ENCODE measurements around the gene EMC7. TPM values are rescaled to one million over a fixed set of nuclear protein-coding genes. Genes with fewer than 3 reads are reported as not detected.

EMC7 gene
- total RNA-seq, 1 donor from 2014 or later, result 84.9 TPM

DNA sequence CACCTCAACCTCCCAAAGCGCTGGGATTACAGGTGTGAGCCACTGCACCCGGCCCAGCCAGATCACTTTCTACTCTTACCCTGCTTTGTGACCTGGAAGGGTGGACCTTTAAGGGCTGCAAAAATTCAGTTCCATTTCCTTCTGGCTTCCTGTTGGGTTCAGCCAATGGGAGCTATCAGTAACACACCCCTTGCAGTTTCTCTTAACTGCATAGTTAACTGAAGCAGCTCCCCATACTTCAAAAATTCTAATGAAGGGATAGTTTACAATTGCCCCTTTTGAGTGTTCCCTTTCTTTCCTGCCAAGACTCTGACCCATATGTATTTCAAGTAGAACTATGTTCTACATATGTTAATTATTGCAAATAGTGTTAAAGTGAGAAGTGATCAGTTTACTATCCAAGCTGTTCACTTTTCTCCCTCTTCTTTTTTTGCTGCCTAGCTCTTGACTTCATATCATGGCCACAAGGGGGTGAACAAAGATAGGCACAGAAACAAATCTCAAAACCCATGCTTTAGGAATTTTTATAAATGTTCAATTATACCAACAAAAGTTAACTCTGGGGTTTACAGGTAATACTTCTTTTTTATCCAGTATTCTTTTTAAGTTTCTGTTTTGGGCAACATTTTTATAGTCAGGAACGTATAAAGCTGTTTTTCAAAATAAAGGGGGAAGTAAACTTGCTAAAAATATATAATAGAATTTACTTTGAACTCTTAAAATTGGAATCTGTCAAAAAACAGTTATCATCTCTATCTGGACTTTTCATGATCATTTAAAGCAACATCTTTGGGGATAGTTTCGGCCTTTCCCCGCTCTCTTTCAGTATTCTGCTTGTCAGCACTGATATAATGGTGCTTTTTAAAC is 8.4 kb upstream of the EMC7 start:
- H3K27ac Mint-ChIP-seq (ENCODE audit: unreplicated experiment), result no peak overlapping the region
- no peaks in the 10 kb centered on the region for H3K36me3 Mint-ChIP-seq (ENCODE audit: unreplicated experiment)
- no peak overlapping the region for H3K4me3 Mint-ChIP-seq (ENCODE audit: unreplicated experiment)
- DNase-seq (ENCODE audit: extremely low spot score, unreplicated experiment), result no peak
- H3K4me1 Mint-ChIP-seq (ENCODE audit: unreplicated experiment), result no peaks in the 10 kb centered on the region
- TF ChIP-seq, protein P1, sequence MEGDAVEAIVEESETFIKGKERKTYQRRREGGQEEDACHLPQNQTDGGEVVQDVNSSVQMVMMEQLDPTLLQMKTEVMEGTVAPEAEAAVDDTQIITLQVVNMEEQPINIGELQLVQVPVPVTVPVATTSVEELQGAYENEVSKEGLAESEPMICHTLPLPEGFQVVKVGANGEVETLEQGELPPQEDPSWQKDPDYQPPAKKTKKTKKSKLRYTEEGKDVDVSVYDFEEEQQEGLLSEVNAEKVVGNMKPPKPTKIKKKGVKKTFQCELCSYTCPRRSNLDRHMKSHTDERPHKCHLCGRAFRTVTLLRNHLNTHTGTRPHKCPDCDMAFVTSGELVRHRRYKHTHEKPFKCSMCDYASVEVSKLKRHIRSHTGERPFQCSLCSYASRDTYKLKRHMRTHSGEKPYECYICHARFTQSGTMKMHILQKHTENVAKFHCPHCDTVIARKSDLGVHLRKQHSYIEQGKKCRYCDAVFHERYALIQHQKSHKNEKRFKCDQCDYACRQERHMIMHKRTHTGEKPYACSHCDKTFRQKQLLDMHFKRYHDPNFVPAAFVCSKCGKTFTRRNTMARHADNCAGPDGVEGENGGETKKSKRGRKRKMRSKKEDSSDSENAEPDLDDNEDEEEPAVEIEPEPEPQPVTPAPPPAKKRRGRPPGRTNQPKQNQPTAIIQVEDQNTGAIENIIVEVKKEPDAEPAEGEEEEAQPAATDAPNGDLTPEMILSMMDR (IDR thresholded peaks at IDR 0.05), result peak; percentile 72
- H3K27me3 Mint-ChIP-seq (ENCODE audit: unreplicated experiment), result peaks cover 17% of the 10 kb centered on the region
- no peaks in the 10 kb centered on the region for H3K9me3 Mint-ChIP-seq (ENCODE audit: unreplicated experiment)

DNA sequence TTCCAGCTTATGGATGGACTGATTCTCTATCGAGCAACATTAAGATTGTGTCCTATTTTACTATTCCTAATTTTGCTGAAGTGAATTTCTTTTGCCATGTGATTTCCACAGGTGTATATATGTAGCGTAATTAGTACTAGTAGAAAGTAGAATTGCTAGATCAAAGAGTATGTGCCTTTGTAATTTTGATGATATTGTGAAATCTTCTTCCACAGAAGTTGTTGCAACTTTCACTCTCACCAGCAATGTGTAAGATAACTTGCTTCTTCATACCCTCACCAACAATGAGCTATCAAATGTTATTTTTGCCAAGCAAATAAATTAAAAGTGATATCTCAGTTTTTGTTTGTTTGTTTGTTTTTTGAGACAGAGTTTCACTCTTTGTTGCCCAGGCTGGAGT is 5.7 kb upstream of the EMC7 start:
- H3K36me3 Mint-ChIP-seq (ENCODE audit: unreplicated experiment), result peaks cover 4% of the 10 kb centered on the region

DNA sequence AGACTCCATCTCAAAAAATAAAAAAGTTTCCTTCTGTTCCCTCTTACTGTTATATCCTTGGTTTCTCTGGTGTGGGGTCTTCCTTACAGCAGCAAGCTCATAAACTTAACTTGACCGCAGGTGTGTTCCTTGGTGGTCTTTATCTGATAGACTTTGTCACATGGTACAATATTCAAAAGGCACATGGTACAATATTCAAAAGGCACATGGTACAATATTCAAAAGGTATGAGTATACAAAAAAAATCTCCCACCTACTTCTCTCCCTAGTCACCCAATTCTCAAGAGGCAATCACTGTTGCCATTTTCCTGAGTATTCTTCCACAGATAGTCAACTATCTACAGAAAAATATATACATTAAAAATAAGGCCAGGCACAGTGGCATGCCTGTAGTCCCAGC is 4.8 kb upstream of the EMC7 start:
- DNase-seq (ENCODE audit: extremely low spot score, unreplicated experiment), result no peak
- H3K27me3 Mint-ChIP-seq (ENCODE audit: unreplicated experiment), result peaks cover 3% of the 10 kb centered on the region
- H3K4me3 Mint-ChIP-seq (ENCODE audit: unreplicated experiment), result no peak overlapping the region
- no peaks in the 10 kb centered on the region for H3K9me3 Mint-ChIP-seq (ENCODE audit: unreplicated experiment)
- TF ChIP-seq, protein P1 (IDR thresholded peaks at IDR 0.05), result no peak
- H3K27ac Mint-ChIP-seq (ENCODE audit: unreplicated experiment), result no peak overlapping the region
- H3K4me1 Mint-ChIP-seq (ENCODE audit: unreplicated experiment), result peaks cover 7% of the 10 kb centered on the region
- peaks cover 4% of the 10 kb centered on the region for H3K36me3 Mint-ChIP-seq (ENCODE audit: unreplicated experiment)

More for the DNA sequence above, 5.7 kb upstream of the EMC7 start:
- DNase-seq (ENCODE audit: extremely low spot score, unreplicated experiment), result no peak
- peaks cover 3% of the 10 kb centered on the region for H3K27me3 Mint-ChIP-seq (ENCODE audit: unreplicated experiment)
- no peaks in the 10 kb centered on the region for H3K9me3 Mint-ChIP-seq (ENCODE audit: unreplicated experiment)
- TF ChIP-seq, protein P1 (IDR thresholded peaks at IDR 0.05), result no peak
- H3K4me1 Mint-ChIP-seq (ENCODE audit: unreplicated experiment), result peaks cover 5% of the 10 kb centered on the region
- H3K4me3 Mint-ChIP-seq (ENCODE audit: unreplicated experiment), result no peak overlapping the region
- H3K27ac Mint-ChIP-seq (ENCODE audit: unreplicated experiment), result no peak overlapping the region

DNA sequence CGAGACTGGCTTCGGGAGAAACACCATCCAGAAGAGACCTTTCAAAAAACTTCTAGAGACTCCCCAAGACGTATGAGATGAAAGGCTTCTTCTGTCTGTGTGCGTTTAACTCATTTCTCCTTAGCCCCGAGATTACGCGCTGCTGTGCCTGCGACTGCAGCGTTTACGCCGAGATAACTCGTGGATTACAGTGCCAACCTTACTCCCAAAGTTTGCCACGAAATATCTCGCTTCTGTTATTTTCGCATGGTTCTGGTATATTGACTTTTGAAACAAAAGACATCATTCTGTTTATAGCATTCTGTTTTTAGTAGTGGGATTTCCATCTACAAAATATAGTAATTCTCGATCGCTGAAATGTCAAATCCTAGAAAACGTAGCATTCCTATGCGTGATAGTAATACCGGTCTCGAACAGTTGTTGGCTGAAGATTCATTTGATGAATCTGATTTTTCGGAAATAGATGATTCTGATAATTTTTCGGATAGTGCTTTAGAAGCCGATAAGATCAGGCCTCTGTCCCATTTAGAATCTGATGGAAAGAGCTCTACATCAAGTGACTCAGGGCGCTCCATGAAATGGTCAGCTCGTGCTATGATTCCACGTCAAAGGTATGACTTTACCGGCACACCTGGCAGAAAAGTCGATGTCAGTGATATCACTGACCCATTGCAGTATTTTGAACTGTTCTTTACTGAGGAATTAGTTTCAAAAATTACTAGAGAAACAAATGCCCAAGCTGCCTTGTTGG is 688 bp upstream of the EMC7 start:
- Mint-ChIP-seq H3K27ac (ENCODE audit: unreplicated experiment) (peak overlapping the region; percentile 96), H3K27me3 (ENCODE audit: unreplicated experiment) (no peaks in the 10 kb centered on the region), H3K36me3 (ENCODE audit: unreplicated experiment) (peaks cover 4% of the 10 kb centered on the region), H3K4me1 (ENCODE audit: unreplicated experiment) (peaks cover 24% of the 10 kb centered on the region), H3K4me3 (ENCODE audit: unreplicated experiment) (peak overlapping the region; percentile 99), H3K9me3 (ENCODE audit: unreplicated experiment) (no peaks in the 10 kb centered on the region)
- no peak for DNase-seq (ENCODE audit: extremely low spot score, unreplicated experiment)
- TF ChIP-seq, protein P1 (IDR thresholded peaks at IDR 0.05), result no peak

DNA sequence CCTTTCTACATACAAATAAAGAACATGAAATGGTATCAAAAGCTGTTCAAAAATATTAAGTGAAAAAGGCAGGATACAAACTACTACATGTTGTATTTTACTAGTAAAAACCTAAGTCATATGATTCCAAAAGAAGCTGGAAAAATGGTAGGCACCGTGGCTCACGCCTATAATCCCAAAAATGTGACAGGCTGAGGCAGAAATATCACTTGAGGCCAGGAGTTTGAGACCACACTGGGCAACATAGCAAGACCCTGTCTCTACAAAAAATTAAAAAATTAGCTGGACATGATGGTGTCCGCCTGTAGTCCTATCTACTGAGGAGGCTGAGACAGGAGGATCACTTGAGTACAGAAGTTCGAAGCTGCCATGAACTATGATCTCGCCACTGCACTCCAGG is 1.7 kb downstream of the EMC7 start:
- Mint-ChIP-seq H3K27ac (ENCODE audit: unreplicated experiment) (peak overlapping the region; percentile 44), H3K4me3 (ENCODE audit: unreplicated experiment) (peak overlapping the region; percentile 42)

More for the DNA sequence above, 1.7 kb downstream of the EMC7 start:
- Mint-ChIP-seq H3K9me3 (ENCODE audit: unreplicated experiment) (no peaks in the 10 kb centered on the region), H3K27me3 (ENCODE audit: unreplicated experiment) (no peaks in the 10 kb centered on the region), H3K36me3 (ENCODE audit: unreplicated experiment) (peaks cover 8% of the 10 kb centered on the region), H3K4me1 (ENCODE audit: unreplicated experiment) (peaks cover 24% of the 10 kb centered on the region)
- TF ChIP-seq, protein P1 (IDR thresholded peaks at IDR 0.05), result no peak
- no peak for DNase-seq (ENCODE audit: extremely low spot score, unreplicated experiment)

Data from osteocyte (in vitro differentiated cells).